HepG2 (cell line): ENCODE results near the gene MRPL43. TPM values are rescaled to one million over a fixed set of nuclear protein-coding genes. Genes with fewer than 3 reads are reported as not detected.

Experiments used
- ATRX ChIP-seq: sonication (generic); formaldehyde crosslinking; IDR thresholded peaks from 2 replicates; pipeline ENCODE4 v1.4.0; 2020; ENCODE audit warnings: missing genetic modification reagents, borderline replicate concordance
- HMG20A ChIP-seq: IDR thresholded peaks from 2 replicates; pipeline ENCODE4 v1.6.1; 2016; ENCODE audit warnings: borderline replicate concordance
- KDM2A ChIP-seq: sonication (generic); formaldehyde crosslinking; IDR thresholded peaks from 2 replicates; pipeline ENCODE4 v1.4.0; 2020; ENCODE audit warnings: low read depth, missing genetic modification reagents, borderline replicate concordance
- KLF6 ChIP-seq: IDR thresholded peaks from 2 replicates; pipeline ENCODE4 v1.8.0; 2016; ENCODE audit warnings: missing biosample characterization, missing genetic modification reagents
- MTF2 ChIP-seq: sonication (generic); formaldehyde crosslinking; IDR thresholded peaks from 2 replicates; pipeline ENCODE4 v1.5.0; 2020; ENCODE audit warnings: missing genetic modification reagents, borderline replicate concordance
- NBN ChIP-seq: fragments of 450-650 bp; conservative IDR thresholded peaks from 2 replicates; pipeline ENCODE4 v1.6.1; 2017
- NCOA5 ChIP-seq: sonication (generic); formaldehyde crosslinking; IDR thresholded peaks from 2 replicates; pipeline ENCODE4 v1.4.0; 2020; ENCODE audit warnings: missing genetic modification reagents
- PHF20 ChIP-seq: sonication (generic); formaldehyde crosslinking; IDR thresholded peaks from 2 replicates; pipeline ENCODE4 v1.5.0; 2020; ENCODE audit warnings: mild to moderate bottlenecking, missing genetic modification reagents
- RBFOX2 ChIP-seq: fragments of 200-400 bp; formaldehyde crosslinking; IDR thresholded peaks from 2 replicates; pipeline ENCODE4 v1.6.1; 2017; ENCODE audit warnings: low read depth, mild to moderate bottlenecking, low read length
- SETDB1 ChIP-seq: sonication (generic); formaldehyde crosslinking; IDR thresholded peaks from 2 replicates; pipeline ENCODE4 v1.5.1; 2020; ENCODE audit warnings: missing genetic modification reagents, mild to moderate bottlenecking, borderline replicate concordance
- SKI ChIP-seq: fragments of 450-650 bp; IDR thresholded peaks from one replicate; pipeline ENCODE4 v1.6.1; 2018; ENCODE audit warnings: mild to moderate bottlenecking; ENCODE audit not compliant: partially characterized antibody
- SP140L ChIP-seq: sonication (generic); formaldehyde crosslinking; IDR thresholded peaks from 2 replicates; pipeline ENCODE4 v1.4.0; 2020; ENCODE audit warnings: missing genetic modification reagents, borderline replicate concordance
- THAP11 ChIP-seq: IDR thresholded peaks from 2 replicates; pipeline ENCODE4 v1.6.1; 2016; ENCODE audit warnings: missing biosample characterization, missing genetic modification reagents
- TRIM24 ChIP-seq: sonication (generic); formaldehyde crosslinking; IDR thresholded peaks from 2 replicates; pipeline ENCODE4 v1.8.0; 2022; ENCODE audit warnings: mild to moderate bottlenecking, missing genetic modification reagents
- ZFP36L2 ChIP-seq: sonication (generic); formaldehyde crosslinking; IDR thresholded peaks from 2 replicates; pipeline ENCODE4 v1.4.0; 2020; ENCODE audit warnings: missing genetic modification reagents
- ZNF335 ChIP-seq: sonication (generic); formaldehyde crosslinking; IDR thresholded peaks from 2 replicates; pipeline ENCODE4 v1.4.0; 2020; ENCODE audit warnings: missing genetic modification reagents
- ZNF644 ChIP-seq: IDR thresholded peaks from 2 replicates; pipeline ENCODE4 v1.6.1; 2016; ENCODE audit warnings: low read depth
- polyA plus RNA-seq, 8 experiments: library from polyadenylated mRNA; depleted of rRNA in 3 of 8; stranded (reverse) in 7 of 8; unstranded in 1 of 8; fragments of >200 nt; fragmentation: Illumina TruSeq in 4 of 8; extraction: Trizol in 4 of 8; gene quantifications; 2 replicates each; pipeline versions ENCODE4 v1.2.1 to v1.2.3, GENCODE V29; 2011 to 2016; ENCODE audit warnings: low read depth in 4 of 8, missing spikeins in 1 of 8, mixed read lengths in 1 of 8; ENCODE audit not compliant: insufficient read depth in 1 of 8
- total RNA-seq, 5 experiments: library from RNA; depleted of rRNA; stranded (reverse); fragments of >200 nt; fragmentation: Illumina TruSeq; extraction: Trizol; gene quantifications; 2 replicates each; pipeline ENCODE4 v1.2.3, GENCODE V29; 2016; ENCODE audit warnings: low read depth in 1 of 5
- TF ChIP-seq, protein P1 (sequence below): sonication (generic); formaldehyde crosslinking; IDR thresholded peaks from 2 replicates; pipeline ENCODE4 v1.4.0; 2020; ENCODE audit warnings: missing genetic modification reagents
- TF ChIP-seq, protein P2 (sequence below): sonication (generic); formaldehyde crosslinking; IDR thresholded peaks from 2 replicates; pipeline ENCODE4 v1.4.0; 2020; ENCODE audit warnings: missing genetic modification reagents, borderline replicate concordance
- TF ChIP-seq, protein P3 (sequence below): sonication (generic); formaldehyde crosslinking; IDR thresholded peaks from 2 replicates; pipeline ENCODE4 v1.4.0; 2020; ENCODE audit warnings: missing genetic modification reagents

Gene MRPL43
- total and polyA plus RNA-seq, 2 of the 13 experiments (the other 11 are each of a cell fraction or from before 2014, with no cell fraction given) = 71.0 to 73.7 TPM

DNA sequence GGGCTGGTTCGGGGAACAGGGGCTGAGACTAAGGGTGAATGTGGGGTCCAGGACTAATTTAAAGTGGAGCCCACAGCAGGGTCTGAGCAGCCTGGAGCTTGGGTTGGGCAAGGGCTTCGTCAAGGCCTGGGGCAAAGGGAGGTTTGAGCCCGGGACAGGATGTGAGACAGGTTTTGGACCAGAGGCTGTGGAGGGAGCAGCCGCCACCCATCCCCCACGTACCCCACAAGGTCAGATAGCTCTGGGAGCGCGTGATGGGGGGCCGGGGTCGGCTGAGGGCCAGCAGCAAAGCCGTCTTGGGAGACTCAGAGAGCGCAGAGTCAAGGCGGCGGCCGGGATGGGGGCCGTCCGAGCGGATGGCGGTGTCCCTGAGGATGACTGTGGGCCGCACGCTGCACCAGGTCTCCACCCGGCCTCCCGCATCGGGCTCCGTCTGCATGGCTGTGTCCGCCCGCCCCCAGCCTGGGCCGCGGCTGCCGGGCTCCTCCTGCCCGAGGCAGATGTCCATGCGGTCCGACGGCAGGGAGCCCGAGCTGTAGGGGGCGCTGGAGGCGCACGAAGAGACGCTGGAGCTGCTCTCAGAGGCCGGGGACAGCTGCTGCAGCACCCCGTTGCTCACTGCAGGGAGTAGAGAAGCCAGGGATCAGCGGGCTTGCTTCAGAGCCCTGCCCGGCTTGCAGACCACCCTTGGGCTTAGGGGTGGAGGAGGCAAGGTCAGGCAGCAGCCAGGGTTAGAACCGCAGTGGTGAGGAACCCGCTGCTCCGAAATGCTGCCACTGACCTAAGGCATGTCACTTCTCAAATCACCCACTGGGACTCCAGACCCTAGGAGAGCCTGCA, 31.5 kb upstream of the MRPL43 start (continued):
- TF ChIP-seq, protein P1, sequence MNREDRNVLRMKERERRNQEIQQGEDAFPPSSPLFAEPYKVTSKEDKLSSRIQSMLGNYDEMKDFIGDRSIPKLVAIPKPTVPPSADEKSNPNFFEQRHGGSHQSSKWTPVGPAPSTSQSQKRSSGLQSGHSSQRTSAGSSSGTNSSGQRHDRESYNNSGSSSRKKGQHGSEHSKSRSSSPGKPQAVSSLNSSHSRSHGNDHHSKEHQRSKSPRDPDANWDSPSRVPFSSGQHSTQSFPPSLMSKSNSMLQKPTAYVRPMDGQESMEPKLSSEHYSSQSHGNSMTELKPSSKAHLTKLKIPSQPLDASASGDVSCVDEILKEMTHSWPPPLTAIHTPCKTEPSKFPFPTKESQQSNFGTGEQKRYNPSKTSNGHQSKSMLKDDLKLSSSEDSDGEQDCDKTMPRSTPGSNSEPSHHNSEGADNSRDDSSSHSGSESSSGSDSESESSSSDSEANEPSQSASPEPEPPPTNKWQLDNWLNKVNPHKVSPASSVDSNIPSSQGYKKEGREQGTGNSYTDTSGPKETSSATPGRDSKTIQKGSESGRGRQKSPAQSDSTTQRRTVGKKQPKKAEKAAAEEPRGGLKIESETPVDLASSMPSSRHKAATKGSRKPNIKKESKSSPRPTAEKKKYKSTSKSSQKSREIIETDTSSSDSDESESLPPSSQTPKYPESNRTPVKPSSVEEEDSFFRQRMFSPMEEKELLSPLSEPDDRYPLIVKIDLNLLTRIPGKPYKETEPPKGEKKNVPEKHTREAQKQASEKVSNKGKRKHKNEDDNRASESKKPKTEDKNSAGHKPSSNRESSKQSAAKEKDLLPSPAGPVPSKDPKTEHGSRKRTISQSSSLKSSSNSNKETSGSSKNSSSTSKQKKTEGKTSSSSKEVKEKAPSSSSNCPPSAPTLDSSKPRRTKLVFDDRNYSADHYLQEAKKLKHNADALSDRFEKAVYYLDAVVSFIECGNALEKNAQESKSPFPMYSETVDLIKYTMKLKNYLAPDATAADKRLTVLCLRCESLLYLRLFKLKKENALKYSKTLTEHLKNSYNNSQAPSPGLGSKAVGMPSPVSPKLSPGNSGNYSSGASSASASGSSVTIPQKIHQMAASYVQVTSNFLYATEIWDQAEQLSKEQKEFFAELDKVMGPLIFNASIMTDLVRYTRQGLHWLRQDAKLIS (CRISPR knock-in tag) = no peak
- TF ChIP-seq NBN (no peak), PHF20 (CRISPR knock-in tag) (0 out of 2 replicates have a peak, but pooled peaks have one; percentile 56), KLF6 (CRISPR knock-in tag) (no peak), KDM2A (CRISPR knock-in tag) (peak; percentile 92), MTF2 (CRISPR knock-in tag) (no peak), THAP11 (CRISPR knock-in tag) (peak; percentile 46; the same call in 1 of the 2 replicates), ZNF335 (CRISPR knock-in tag) (no peak), ZFP36L2 (no peak), TRIM24 (CRISPR knock-in tag) (no peak), SETDB1 (CRISPR knock-in tag) (no peak), ATRX (CRISPR knock-in tag) (no peak), HMG20A (CRISPR knock-in tag) (no peak), RBFOX2 (peak; percentile 75), SP140L (CRISPR knock-in tag) (no peak), SKI (no peak), NCOA5 (CRISPR knock-in tag) (no peak), ZNF644 (CRISPR knock-in tag) (no peak)
- TF ChIP-seq, protein P2, sequence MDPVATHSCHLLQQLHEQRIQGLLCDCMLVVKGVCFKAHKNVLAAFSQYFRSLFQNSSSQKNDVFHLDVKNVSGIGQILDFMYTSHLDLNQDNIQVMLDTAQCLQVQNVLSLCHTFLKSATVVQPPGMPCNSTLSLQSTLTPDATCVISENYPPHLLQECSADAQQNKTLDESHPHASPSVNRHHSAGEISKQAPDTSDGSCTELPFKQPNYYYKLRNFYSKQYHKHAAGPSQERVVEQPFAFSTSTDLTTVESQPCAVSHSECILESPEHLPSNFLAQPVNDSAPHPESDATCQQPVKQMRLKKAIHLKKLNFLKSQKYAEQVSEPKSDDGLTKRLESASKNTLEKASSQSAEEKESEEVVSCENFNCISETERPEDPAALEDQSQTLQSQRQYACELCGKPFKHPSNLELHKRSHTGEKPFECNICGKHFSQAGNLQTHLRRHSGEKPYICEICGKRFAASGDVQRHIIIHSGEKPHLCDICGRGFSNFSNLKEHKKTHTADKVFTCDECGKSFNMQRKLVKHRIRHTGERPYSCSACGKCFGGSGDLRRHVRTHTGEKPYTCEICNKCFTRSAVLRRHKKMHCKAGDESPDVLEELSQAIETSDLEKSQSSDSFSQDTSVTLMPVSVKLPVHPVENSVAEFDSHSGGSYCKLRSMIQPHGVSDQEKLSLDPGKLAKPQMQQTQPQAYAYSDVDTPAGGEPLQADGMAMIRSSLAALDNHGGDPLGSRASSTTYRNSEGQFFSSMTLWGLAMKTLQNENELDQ (CRISPR knock-in tag) = no peak
- TF ChIP-seq, protein P3, sequence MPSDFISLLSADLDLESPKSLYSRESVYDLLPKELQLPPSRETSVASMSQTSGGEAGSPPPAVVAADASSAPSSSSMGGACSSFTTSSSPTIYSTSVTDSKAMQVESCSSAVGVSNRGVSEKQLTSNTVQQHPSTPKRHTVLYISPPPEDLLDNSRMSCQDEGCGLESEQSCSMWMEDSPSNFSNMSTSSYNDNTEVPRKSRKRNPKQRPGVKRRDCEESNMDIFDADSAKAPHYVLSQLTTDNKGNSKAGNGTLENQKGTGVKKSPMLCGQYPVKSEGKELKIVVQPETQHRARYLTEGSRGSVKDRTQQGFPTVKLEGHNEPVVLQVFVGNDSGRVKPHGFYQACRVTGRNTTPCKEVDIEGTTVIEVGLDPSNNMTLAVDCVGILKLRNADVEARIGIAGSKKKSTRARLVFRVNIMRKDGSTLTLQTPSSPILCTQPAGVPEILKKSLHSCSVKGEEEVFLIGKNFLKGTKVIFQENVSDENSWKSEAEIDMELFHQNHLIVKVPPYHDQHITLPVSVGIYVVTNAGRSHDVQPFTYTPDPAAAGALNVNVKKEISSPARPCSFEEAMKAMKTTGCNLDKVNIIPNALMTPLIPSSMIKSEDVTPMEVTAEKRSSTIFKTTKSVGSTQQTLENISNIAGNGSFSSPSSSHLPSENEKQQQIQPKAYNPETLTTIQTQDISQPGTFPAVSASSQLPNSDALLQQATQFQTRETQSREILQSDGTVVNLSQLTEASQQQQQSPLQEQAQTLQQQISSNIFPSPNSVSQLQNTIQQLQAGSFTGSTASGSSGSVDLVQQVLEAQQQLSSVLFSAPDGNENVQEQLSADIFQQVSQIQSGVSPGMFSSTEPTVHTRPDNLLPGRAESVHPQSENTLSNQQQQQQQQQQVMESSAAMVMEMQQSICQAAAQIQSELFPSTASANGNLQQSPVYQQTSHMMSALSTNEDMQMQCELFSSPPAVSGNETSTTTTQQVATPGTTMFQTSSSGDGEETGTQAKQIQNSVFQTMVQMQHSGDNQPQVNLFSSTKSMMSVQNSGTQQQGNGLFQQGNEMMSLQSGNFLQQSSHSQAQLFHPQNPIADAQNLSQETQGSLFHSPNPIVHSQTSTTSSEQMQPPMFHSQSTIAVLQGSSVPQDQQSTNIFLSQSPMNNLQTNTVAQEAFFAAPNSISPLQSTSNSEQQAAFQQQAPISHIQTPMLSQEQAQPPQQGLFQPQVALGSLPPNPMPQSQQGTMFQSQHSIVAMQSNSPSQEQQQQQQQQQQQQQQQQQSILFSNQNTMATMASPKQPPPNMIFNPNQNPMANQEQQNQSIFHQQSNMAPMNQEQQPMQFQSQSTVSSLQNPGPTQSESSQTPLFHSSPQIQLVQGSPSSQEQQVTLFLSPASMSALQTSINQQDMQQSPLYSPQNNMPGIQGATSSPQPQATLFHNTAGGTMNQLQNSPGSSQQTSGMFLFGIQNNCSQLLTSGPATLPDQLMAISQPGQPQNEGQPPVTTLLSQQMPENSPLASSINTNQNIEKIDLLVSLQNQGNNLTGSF = no peak; the same call in 1 of the 2 replicates
